Upper lobe of right lung (tissue), 1 donor: ENCODE results near the gene GGNBP2. TPM values are rescaled to one million over a fixed set of nuclear protein-coding genes. Genes with fewer than 3 reads are reported as not detected.

Experiments used
- ATAC-seq: fragments of 200-7000 bp; cut with Tn5 transposase; one replicate; pipeline ENCODE4 v1.9.1; 2020; ENCODE audit warnings: mild to moderate bottlenecking, moderate library complexity
- DNase-seq: peaks from one replicate; pipeline ENCODE4 v3.0.0-alpha.2; 2020
- H3K27ac ChIP-seq: fragments of 200-600 bp; one replicate; pipeline ENCODE4 v1.8.0; 2022
- H3K27me3 ChIP-seq: fragments of 200-600 bp; one replicate; pipeline ENCODE4 v1.8.0; 2022; ENCODE audit warnings: mild to moderate bottlenecking
- H3K36me3 ChIP-seq: fragments of 200-600 bp; one replicate; pipeline ENCODE4 v1.8.0; 2022
- H3K4me1 ChIP-seq: fragments of 200-600 bp; one replicate; pipeline ENCODE4 v1.8.0; 2022
- H3K4me3 ChIP-seq: fragments of 200-600 bp; one replicate; pipeline ENCODE4 v1.8.0; 2022; ENCODE audit warnings: mild to moderate bottlenecking
- H3K9me3 ChIP-seq: fragments of 200-600 bp; one replicate; pipeline ENCODE4 v1.8.0; 2022
- CTCF ChIP-seq: fragments of 200-600 bp; IDR thresholded peaks from one replicate; pipeline ENCODE4 v1.8.0; 2022; ENCODE audit warnings: antibody characterized with exemption
- intact Hi-C: fragments of 100-400 bp; cut with DNase I; formaldehyde crosslinking; loops from one replicate; pipeline ENCODE4 v1.11.0; 2022
- total RNA-seq: library from RNA; stranded (reverse); fragmentation: NEBNext Ultra II Directional; extraction: Animal tissue kit (Norgen Biotek cat#: 25700); gene quantifications from one replicate; pipeline ENCODE4 v1.2.1, GENCODE V29; 2021
- donor health status: DM: no; HTN: yes; CAD: no; lungs with severe emphysema.

The GGNBP2 gene
- total RNA-seq, 1 donor from 2014 or later = 81.7 TPM

GRCh38 chr17:36510636-36511035 is 34.1 kb upstream of the GGNBP2 start:
- DNase-seq (no peak), ATAC-seq (no peak)
- H3K36me3 ChIP-seq = peaks cover 15% of the 10 kb centered on the region
- H3K27ac ChIP-seq = no peak overlapping the region
- no peaks in the 10 kb centered on the region for H3K27me3 ChIP-seq
- TF ChIP-seq CTCF = no peak
- intact Hi-C loops = no loop called here
- no peaks in the 10 kb centered on the region for H3K4me1 ChIP-seq
- H3K4me3 ChIP-seq = no peak overlapping the region
- no peaks in the 10 kb centered on the region for H3K9me3 ChIP-seq

GRCh38 chr17:36511216-36511615 is 33.5 kb upstream of the GGNBP2 start:
- Histone ChIP-seq H3K4me1 (no peaks in the 10 kb centered on the region), H3K36me3 (peaks cover 11% of the 10 kb centered on the region), H3K27ac (no peak overlapping the region), H3K9me3 (no peaks in the 10 kb centered on the region), H3K27me3 (no peaks in the 10 kb centered on the region), H3K4me3 (no peak overlapping the region)
- intact Hi-C loops = no loop called here
- DNase-seq (no peak), ATAC-seq (no peak)
- TF ChIP-seq CTCF = no peak

- H3K36me3 ChIP-seq = peaks cover 4% of the 10 kb centered on the region
- no peak for ATAC-seq
These were observed 32.1 kb upstream of the GGNBP2 start for GRCh38 chr17:36512641-36513040.

GRCh38 chr17:36514856-36515255 is 29.9 kb upstream of the GGNBP2 start:
- no peaks in the 10 kb centered on the region for H3K9me3 ChIP-seq
- no peaks in the 10 kb centered on the region for H3K4me1 ChIP-seq
- ATAC-seq (no peak), DNase-seq (no peak)
- no peaks in the 10 kb centered on the region for H3K27me3 ChIP-seq
- no peak overlapping the region for H3K27ac ChIP-seq
- intact Hi-C loops = no loop called here
- H3K36me3 ChIP-seq = peaks cover 8% of the 10 kb centered on the region
- H3K4me3 ChIP-seq = no peak overlapping the region
- TF ChIP-seq CTCF = no peak

More at GRCh38 chr17:36512641-36513040, 32.1 kb upstream of the GGNBP2 start:
- no peak for TF ChIP-seq CTCF
- DNase-seq = no peak
- Histone ChIP-seq H3K27me3 (no peaks in the 10 kb centered on the region), H3K4me3 (no peak overlapping the region), H3K9me3 (no peaks in the 10 kb centered on the region), H3K27ac (no peak overlapping the region), H3K4me1 (no peaks in the 10 kb centered on the region)
- intact Hi-C loops = no loop called here

GRCh38 chr17:36515837-36516236 is 28.9 kb upstream of the GGNBP2 start:
- Histone ChIP-seq H3K27ac (no peak overlapping the region), H3K36me3 (peaks cover 18% of the 10 kb centered on the region), H3K9me3 (no peaks in the 10 kb centered on the region), H3K27me3 (no peaks in the 10 kb centered on the region), H3K4me1 (no peaks in the 10 kb centered on the region), H3K4me3 (no peak overlapping the region)
- ATAC-seq = no peak
- DNase-seq = no peak
- intact Hi-C loops = no loop called here
- no peak for TF ChIP-seq CTCF

- H3K36me3 ChIP-seq = peaks cover 58% of the 10 kb centered on the region
- TF ChIP-seq CTCF = no peak
These were observed 21.6 kb upstream of the GGNBP2 start for GRCh38 chr17:36523113-36523512.

More at GRCh38 chr17:36523113-36523512, 21.6 kb upstream of the GGNBP2 start:
- no peaks in the 10 kb centered on the region for H3K27me3 ChIP-seq
- no peaks in the 10 kb centered on the region for H3K4me1 ChIP-seq
- intact Hi-C loops = no loop called here
- DNase-seq = no peak
- no peak for ATAC-seq
- no peaks in the 10 kb centered on the region for H3K9me3 ChIP-seq
- no peak overlapping the region for H3K4me3 ChIP-seq
- no peak overlapping the region for H3K27ac ChIP-seq
